H9 (cell line): ENCODE results near the gene BEX3. TPM values are rescaled to one million over a fixed set of nuclear protein-coding genes. Genes with fewer than 3 reads are reported as not detected.

Experiments used
- DNase-seq: peaks from one replicate; pipeline ENCODE4 v3.0.0-alpha.2; 2017
- H2AFZ ChIP-seq: one replicate; pipeline ENCODE4 v1.6.1; 2013; ENCODE audit warnings: mild to moderate bottlenecking, low read length, control low read depth, moderate library complexity
- H2AK5ac ChIP-seq: 2 replicates; pipeline ENCODE4 v1.6.1; 2013; ENCODE audit warnings: low read length, control low read depth, mixed read lengths; ENCODE audit not compliant: insufficient read length
- H2BK120ac ChIP-seq: one replicate; pipeline ENCODE4 v1.6.1; 2013; ENCODE audit warnings: low read depth, mild to moderate bottlenecking, low read length, control low read depth, inconsistent platforms; ENCODE audit not compliant: poor library complexity, severe bottlenecking
- H2BK12ac ChIP-seq: 2 replicates; pipeline ENCODE4 v1.6.1; 2013; ENCODE audit warnings: low read length, control low read depth, mixed read lengths, low read depth; ENCODE audit not compliant: insufficient read length
- H2BK15ac ChIP-seq: 2 replicates; pipeline ENCODE4 v1.6.1; 2013; ENCODE audit warnings: low read depth, low read length, control low read depth
- H2BK20ac ChIP-seq: one replicate; pipeline ENCODE4 v1.6.1; 2013; ENCODE audit warnings: low read depth, mild to moderate bottlenecking, low read length, control low read depth, inconsistent platforms; ENCODE audit not compliant: poor library complexity, severe bottlenecking
- H2BK5ac ChIP-seq: 2 replicates; pipeline ENCODE4 v1.6.1; 2013; ENCODE audit warnings: low read length, control low read depth, mixed read lengths; ENCODE audit not compliant: insufficient read length
- H3K14ac ChIP-seq: 2 replicates; pipeline ENCODE4 v1.6.1; 2013; ENCODE audit warnings: low read length, control low read depth; ENCODE audit not compliant: insufficient read depth
- H3K18ac ChIP-seq: 2 replicates; pipeline ENCODE4 v1.6.1; 2013; ENCODE audit warnings: low read depth, mild to moderate bottlenecking, mixed read lengths, low read length, control low read depth; ENCODE audit not compliant: insufficient read length
- H3K23ac ChIP-seq: 2 replicates; pipeline ENCODE4 v1.6.1; 2013; ENCODE audit warnings: low read length, control low read depth, mixed read lengths, low read depth; ENCODE audit not compliant: insufficient read length
- H3K23me2 ChIP-seq: 2 replicates; pipeline ENCODE4 v1.6.1; 2013; ENCODE audit warnings: low read depth, mild to moderate bottlenecking, mixed read lengths, low read length, control low read depth; ENCODE audit not compliant: insufficient read length, poor library complexity, severe bottlenecking
- H3K27ac ChIP-seq: 2 replicates; pipeline ENCODE4 v1.5.1; 2013; ENCODE audit warnings: low read length, control low read depth, mixed read lengths, low read depth; ENCODE audit not compliant: insufficient read length
- H3K27me3 ChIP-seq: 2 replicates; pipeline ENCODE4 v1.6.1; 2013; ENCODE audit warnings: low read length, control low read depth, inconsistent platforms; ENCODE audit not compliant: insufficient read depth
- H3K4ac ChIP-seq: 2 replicates; pipeline ENCODE4 v1.6.1; 2013; ENCODE audit warnings: low read depth, mild to moderate bottlenecking, control low read depth, inconsistent platforms, low read length, moderate library complexity
- H3K4me1 ChIP-seq: 2 replicates; pipeline ENCODE4 v1.6.1; 2013; ENCODE audit warnings: low read length, control low read depth, inconsistent platforms; ENCODE audit not compliant: insufficient read depth
- H3K4me2 ChIP-seq: 2 replicates; pipeline ENCODE4 v1.6.1; 2013; ENCODE audit warnings: low read length, control low read depth, mixed read lengths; ENCODE audit not compliant: insufficient read length, insufficient read depth
- H3K56ac ChIP-seq: 2 replicates; pipeline ENCODE4 v1.6.1; 2013; ENCODE audit warnings: low read depth, mild to moderate bottlenecking, mixed read lengths, low read length, control low read depth; ENCODE audit not compliant: insufficient read length
- H3K79me1 ChIP-seq: 2 replicates; pipeline ENCODE4 v1.6.1; 2013; ENCODE audit warnings: low read depth, mild to moderate bottlenecking, moderate library complexity, low read length, control low read depth, inconsistent platforms; ENCODE audit not compliant: insufficient read depth, poor library complexity, severe bottlenecking
- H3K79me2 ChIP-seq: 2 replicates; pipeline ENCODE4 v1.6.1; 2013; ENCODE audit warnings: low read length, control low read depth, inconsistent platforms; ENCODE audit not compliant: insufficient read depth
- H3K9ac ChIP-seq: 2 replicates; pipeline ENCODE4 v1.6.1; 2013; ENCODE audit warnings: low read length, control low read depth, mixed read lengths; ENCODE audit not compliant: insufficient read length; ENCODE audit errors: extremely low read depth
- H3K9me3 ChIP-seq: one replicate; pipeline ENCODE4 v1.6.1; 2013; ENCODE audit warnings: low read depth, low read length, inconsistent platforms; ENCODE audit not compliant: control insufficient read depth
- H3T11ph ChIP-seq: one replicate; pipeline ENCODE4 v1.6.1; 2013; ENCODE audit warnings: mild to moderate bottlenecking, low read length, control low read depth, inconsistent platforms
- H4K20me1 ChIP-seq: one replicate; pipeline ENCODE4 v1.6.1; 2013; ENCODE audit not compliant: control insufficient read depth, insufficient read length, insufficient read depth
- H4K5ac ChIP-seq: 2 replicates; pipeline ENCODE4 v1.6.1; 2013; ENCODE audit warnings: low read depth, mild to moderate bottlenecking, mixed read lengths, low read length, control low read depth; ENCODE audit not compliant: insufficient read length
- H4K8ac ChIP-seq: replicated peaks from 2 replicates; pipeline ENCODE4 v1.6.1; 2013; ENCODE audit warnings: low read length, control low read depth, mixed read lengths, low read depth; ENCODE audit not compliant: insufficient read length
- H4K91ac ChIP-seq: 2 replicates; pipeline ENCODE4 v1.6.1; 2013; ENCODE audit warnings: low read depth, mild to moderate bottlenecking, moderate library complexity, mixed read lengths, low read length, control low read depth; ENCODE audit not compliant: insufficient read length
- H3K27ac Mint-ChIP-seq, 3 experiments: 2 replicates in 2 of 3; 3 replicates in 1 of 3; pipeline ENCODE4 v1.8.0; 2020 to 2021; ENCODE audit warnings: mixed read lengths in 3 of 3, mild to moderate bottlenecking in 1 of 3, moderate library complexity in 1 of 3
- H3K27me3 Mint-ChIP-seq: 2 replicates; pipeline ENCODE4 v1.8.0; 2021; ENCODE audit warnings: low read depth, mild to moderate bottlenecking, moderate library complexity, mixed read lengths
- H3K36me3 Mint-ChIP-seq, 3 experiments: 2 replicates in 2 of 3; 3 replicates in 1 of 3; pipeline ENCODE4 v1.8.0; 2020 to 2021; ENCODE audit warnings: low read depth in 3 of 3, mixed read lengths in 3 of 3; ENCODE audit not compliant: insufficient read depth in 1 of 3
- H3K4me1 Mint-ChIP-seq, 2 experiments: 2 replicates each; pipeline ENCODE4 v1.8.0; 2020; ENCODE audit warnings: mixed read lengths in 2 of 2
- H3K4me3 Mint-ChIP-seq, 2 experiments: 2 replicates in 1 of 2; 3 replicates in 1 of 2; pipeline ENCODE4 v1.8.0; 2020 to 2021; ENCODE audit warnings: mild to moderate bottlenecking in 2 of 2, mixed read lengths in 2 of 2, moderate library complexity in 1 of 2
- H3K9me3 Mint-ChIP-seq, 2 experiments: 2 replicates in 1 of 2; 3 replicates in 1 of 2; pipeline ENCODE4 v1.8.0; 2020; ENCODE audit warnings: mild to moderate bottlenecking in 2 of 2, mixed read lengths in 2 of 2, moderate library complexity in 1 of 2
- WGBS: extraction: QIAGEN DNeasy Blood & Tissue Kit; methylation state at CpG from one replicate; pipeline ENCODE4 v1.1.7; 2013; ENCODE audit warnings: missing lambda C conversion rate, low lambda C conversion rate, mixed read lengths; ENCODE audit not compliant: insufficient read length; ENCODE audit errors: extremely low coverage; 5-methylcytosine and 5-hydroxymethylcytosine counted together
- total RNA-seq: library from RNA; stranded (reverse); gene quantifications from 2 replicates; pipeline ENCODE4 v1.2.1, GENCODE V29; 2021
- TF ChIP-seq, protein P1 (sequence below): fragments of 200-600 bp; sonication (generic); conservative IDR thresholded peaks from 3 replicates; pipeline ENCODE4 v1.8.0; 2021; ENCODE audit warnings: antibody characterized with exemption, mild to moderate bottlenecking

Gene BEX3
- total RNA-seq, 1 experiment from 2014 or later, result 305 TPM

DNA sequence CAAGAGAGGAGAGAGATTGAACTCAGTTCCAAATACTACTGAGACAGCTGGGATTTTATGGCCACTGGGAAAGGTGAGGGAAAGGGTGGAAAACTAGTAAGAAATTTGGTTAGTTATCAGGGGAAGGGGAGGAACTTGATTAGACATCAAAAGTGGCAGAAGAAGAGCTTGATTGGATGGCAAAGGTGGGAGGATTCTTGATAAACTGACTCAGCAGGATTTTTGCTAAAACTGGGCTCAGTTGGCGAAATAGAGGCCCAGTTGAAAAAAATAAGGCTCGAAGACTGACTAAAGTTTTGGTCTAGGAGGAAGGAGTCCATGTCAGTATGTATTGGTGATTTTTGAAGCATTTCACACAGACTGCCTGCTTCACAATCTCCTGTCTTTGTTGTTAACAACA lies 10.0 kb downstream of the BEX3 start:
- no peaks in the 10 kb centered on the region for H4K20me1 ChIP-seq
- no peak overlapping the region for H2BK15ac ChIP-seq
- Mint-ChIP-seq H3K27me3 (no peaks in the 10 kb centered on the region), H3K36me3 (peaks cover 0 to 2% (median 1%) of the 10 kb centered on the region in 3 experiments; a peak in 3 of 7 replicates), H3K4me3 (no peak overlapping the region), H3K9me3 (peaks cover 1 to 57% of the 10 kb centered on the region in 2 experiments; a peak in 3 of 5 replicates), H3K27ac (no peak overlapping the region), H3K4me1 (peaks cover 0 to 4% of the 10 kb centered on the region in 2 experiments; a peak in 2 of 4 replicates)
- no peak overlapping the region for H4K8ac ChIP-seq
- H3K14ac ChIP-seq, result no peak overlapping the region
- TF ChIP-seq, protein P1, sequence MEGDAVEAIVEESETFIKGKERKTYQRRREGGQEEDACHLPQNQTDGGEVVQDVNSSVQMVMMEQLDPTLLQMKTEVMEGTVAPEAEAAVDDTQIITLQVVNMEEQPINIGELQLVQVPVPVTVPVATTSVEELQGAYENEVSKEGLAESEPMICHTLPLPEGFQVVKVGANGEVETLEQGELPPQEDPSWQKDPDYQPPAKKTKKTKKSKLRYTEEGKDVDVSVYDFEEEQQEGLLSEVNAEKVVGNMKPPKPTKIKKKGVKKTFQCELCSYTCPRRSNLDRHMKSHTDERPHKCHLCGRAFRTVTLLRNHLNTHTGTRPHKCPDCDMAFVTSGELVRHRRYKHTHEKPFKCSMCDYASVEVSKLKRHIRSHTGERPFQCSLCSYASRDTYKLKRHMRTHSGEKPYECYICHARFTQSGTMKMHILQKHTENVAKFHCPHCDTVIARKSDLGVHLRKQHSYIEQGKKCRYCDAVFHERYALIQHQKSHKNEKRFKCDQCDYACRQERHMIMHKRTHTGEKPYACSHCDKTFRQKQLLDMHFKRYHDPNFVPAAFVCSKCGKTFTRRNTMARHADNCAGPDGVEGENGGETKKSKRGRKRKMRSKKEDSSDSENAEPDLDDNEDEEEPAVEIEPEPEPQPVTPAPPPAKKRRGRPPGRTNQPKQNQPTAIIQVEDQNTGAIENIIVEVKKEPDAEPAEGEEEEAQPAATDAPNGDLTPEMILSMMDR, result no peak
- no peaks in the 10 kb centered on the region for H3K4me1 ChIP-seq
- no peaks in the 10 kb centered on the region for H3K23me2 ChIP-seq
- H3K23ac ChIP-seq, result no peak overlapping the region
- WGBS, result no CpG with 5 or more reads among the region's 2 CpGs
- H3K79me1 ChIP-seq, result no peaks in the 10 kb centered on the region
- no peak overlapping the region for H2AFZ ChIP-seq
- H3K27me3 ChIP-seq, result no peaks in the 10 kb centered on the region
- no peak overlapping the region for H2AK5ac ChIP-seq
- no peak overlapping the region for H3T11ph ChIP-seq
- no peak overlapping the region for H2BK5ac ChIP-seq
- no peak overlapping the region for H4K5ac ChIP-seq
- no peak overlapping the region for H3K18ac ChIP-seq
- H3K9me3 ChIP-seq, result no peaks in the 10 kb centered on the region
- no peak overlapping the region for H3K4ac ChIP-seq
- no peak overlapping the region for H2BK120ac ChIP-seq
- H3K79me2 ChIP-seq, result no peaks in the 10 kb centered on the region
- H3K4me2 ChIP-seq, result no peak overlapping the region
- H3K56ac ChIP-seq, result no peak overlapping the region
- no peak for DNase-seq
- H2BK12ac ChIP-seq, result no peak overlapping the region
- no peak overlapping the region for H3K27ac ChIP-seq
- no peak overlapping the region for H4K91ac ChIP-seq
- peak overlapping the region; percentile 31 for H3K9ac ChIP-seq
- no peak overlapping the region for H2BK20ac ChIP-seq
